GM18519 (cell line): ENCODE data around the gene RETREG1.
A peak's percentile ranks its signal among the peaks of the same experiment; 100 is the strongest.
"Not testable (repeated sequence)": the region's sequence is repeated elsewhere in the genome, so short reads cannot be mapped to it uniquely, and the experiment has no call there.

ENCODE experiments used
- ATAC-seq: cut with Tn5 transposase; IDR thresholded peaks from one replicate; pipeline ENCODE4 v1.9.1; 2021; ENCODE audit warnings: mild to moderate bottlenecking, moderate library complexity; ENCODE audit not compliant: unreplicated experiment, low FRiP score

RETREG1 gene

GRCh38 chr5:16616536-16617273, at the start of gene RETREG1:
Gene RETREG1 (minus strand): TSS chr5:16616997. CDS start chr5:16616971, 26 bp downstream.
- ATAC-seq = peak; percentile 77

- no peak for ATAC-seq
Measured at GRCh38 chr5:16666130-16666882, 49.5 kb upstream of the RETREG1 start.

- ATAC-seq = no peak
Measured at GRCh38 chr5:16665601-16666000, 48.8 kb upstream of the RETREG1 start.

- no peak for ATAC-seq
Measured at GRCh38 chr5:16664368-16664767, 47.6 kb upstream of the RETREG1 start.

- no peak for ATAC-seq
Measured at GRCh38 chr5:16663840-16664239, 47.0 kb upstream of the RETREG1 start.

- no peak for ATAC-seq
Measured at GRCh38 chr5:16661713-16662112, 44.9 kb upstream of the RETREG1 start.

- ATAC-seq = no peak
Measured at GRCh38 chr5:16660982-16661381, 44.2 kb upstream of the RETREG1 start.

GRCh38 chr5:16659536-16659935, 42.7 kb upstream of the RETREG1 start:
- no peak for ATAC-seq

- no peak for ATAC-seq
Measured at GRCh38 chr5:16656561-16657191, 39.9 kb upstream of the RETREG1 start.

GRCh38 chr5:16654647-16655334, 38.0 kb upstream of the RETREG1 start:
- no peak for ATAC-seq

GRCh38 chr5:16648739-16649138, 31.9 kb upstream of the RETREG1 start:
- not testable (repeated sequence) for ATAC-seq

- no peak for ATAC-seq
Measured at GRCh38 chr5:16644301-16644889, 27.6 kb upstream of the RETREG1 start.

GRCh38 chr5:16642867-16643266, 26.1 kb upstream of the RETREG1 start:
- no peak for ATAC-seq

GRCh38 chr5:16639206-16639605, 22.4 kb upstream of the RETREG1 start:
- ATAC-seq = no peak

GRCh38 chr5:16628376-16628775, 11.6 kb upstream of the RETREG1 start:
- no peak for ATAC-seq

GRCh38 chr5:16626696-16627264, 10.0 kb upstream of the RETREG1 start:
- ATAC-seq = peak; percentile 93

GRCh38 chr5:16625096-16625495, 8.3 kb upstream of the RETREG1 start:
- no peak for ATAC-seq

- no peak for ATAC-seq
Measured at GRCh38 chr5:16619136-16619535, 2.3 kb upstream of the RETREG1 start.

GRCh38 chr5:16618138-16618897, 1.5 kb upstream of the RETREG1 start:
- no peak for ATAC-seq
